ENCODE data around the gene BBS7. TPM values are rescaled to one million over a fixed set of nuclear protein-coding genes. Genes with fewer than 3 reads are reported as not detected.

The BBS7 gene
- total and polyA plus RNA-seq, 2 of the 13 experiments (the other 11 are each of a cell fraction or from before 2014, with no cell fraction given): 9.0 to 15.7 TPM

DNA sequence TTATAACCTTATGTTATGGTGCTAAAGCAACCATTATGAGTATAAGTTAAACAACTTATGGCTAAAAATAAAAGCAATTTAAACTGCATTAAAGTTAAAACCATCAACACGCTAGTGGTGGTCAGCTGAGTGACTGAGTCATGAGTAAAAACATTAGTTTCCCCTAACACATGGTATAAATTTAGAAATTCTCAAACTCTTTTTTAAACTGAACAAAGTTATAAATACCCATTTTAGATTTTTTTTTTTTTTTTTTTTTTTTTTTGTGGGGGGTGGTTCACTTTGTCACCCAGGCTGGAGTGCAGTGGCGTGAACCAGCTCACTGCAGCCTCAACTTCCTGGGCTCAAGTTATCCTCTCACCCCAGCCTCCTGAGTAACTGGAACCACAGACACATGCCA, 5.4 kb upstream of the BBS7 start (continued):
- TF ChIP-seq ZNF451 (CRISPR knock-in tag; IDR thresholded peaks at IDR 0.05): no peak
- TF ChIP-seq, protein P1, sequence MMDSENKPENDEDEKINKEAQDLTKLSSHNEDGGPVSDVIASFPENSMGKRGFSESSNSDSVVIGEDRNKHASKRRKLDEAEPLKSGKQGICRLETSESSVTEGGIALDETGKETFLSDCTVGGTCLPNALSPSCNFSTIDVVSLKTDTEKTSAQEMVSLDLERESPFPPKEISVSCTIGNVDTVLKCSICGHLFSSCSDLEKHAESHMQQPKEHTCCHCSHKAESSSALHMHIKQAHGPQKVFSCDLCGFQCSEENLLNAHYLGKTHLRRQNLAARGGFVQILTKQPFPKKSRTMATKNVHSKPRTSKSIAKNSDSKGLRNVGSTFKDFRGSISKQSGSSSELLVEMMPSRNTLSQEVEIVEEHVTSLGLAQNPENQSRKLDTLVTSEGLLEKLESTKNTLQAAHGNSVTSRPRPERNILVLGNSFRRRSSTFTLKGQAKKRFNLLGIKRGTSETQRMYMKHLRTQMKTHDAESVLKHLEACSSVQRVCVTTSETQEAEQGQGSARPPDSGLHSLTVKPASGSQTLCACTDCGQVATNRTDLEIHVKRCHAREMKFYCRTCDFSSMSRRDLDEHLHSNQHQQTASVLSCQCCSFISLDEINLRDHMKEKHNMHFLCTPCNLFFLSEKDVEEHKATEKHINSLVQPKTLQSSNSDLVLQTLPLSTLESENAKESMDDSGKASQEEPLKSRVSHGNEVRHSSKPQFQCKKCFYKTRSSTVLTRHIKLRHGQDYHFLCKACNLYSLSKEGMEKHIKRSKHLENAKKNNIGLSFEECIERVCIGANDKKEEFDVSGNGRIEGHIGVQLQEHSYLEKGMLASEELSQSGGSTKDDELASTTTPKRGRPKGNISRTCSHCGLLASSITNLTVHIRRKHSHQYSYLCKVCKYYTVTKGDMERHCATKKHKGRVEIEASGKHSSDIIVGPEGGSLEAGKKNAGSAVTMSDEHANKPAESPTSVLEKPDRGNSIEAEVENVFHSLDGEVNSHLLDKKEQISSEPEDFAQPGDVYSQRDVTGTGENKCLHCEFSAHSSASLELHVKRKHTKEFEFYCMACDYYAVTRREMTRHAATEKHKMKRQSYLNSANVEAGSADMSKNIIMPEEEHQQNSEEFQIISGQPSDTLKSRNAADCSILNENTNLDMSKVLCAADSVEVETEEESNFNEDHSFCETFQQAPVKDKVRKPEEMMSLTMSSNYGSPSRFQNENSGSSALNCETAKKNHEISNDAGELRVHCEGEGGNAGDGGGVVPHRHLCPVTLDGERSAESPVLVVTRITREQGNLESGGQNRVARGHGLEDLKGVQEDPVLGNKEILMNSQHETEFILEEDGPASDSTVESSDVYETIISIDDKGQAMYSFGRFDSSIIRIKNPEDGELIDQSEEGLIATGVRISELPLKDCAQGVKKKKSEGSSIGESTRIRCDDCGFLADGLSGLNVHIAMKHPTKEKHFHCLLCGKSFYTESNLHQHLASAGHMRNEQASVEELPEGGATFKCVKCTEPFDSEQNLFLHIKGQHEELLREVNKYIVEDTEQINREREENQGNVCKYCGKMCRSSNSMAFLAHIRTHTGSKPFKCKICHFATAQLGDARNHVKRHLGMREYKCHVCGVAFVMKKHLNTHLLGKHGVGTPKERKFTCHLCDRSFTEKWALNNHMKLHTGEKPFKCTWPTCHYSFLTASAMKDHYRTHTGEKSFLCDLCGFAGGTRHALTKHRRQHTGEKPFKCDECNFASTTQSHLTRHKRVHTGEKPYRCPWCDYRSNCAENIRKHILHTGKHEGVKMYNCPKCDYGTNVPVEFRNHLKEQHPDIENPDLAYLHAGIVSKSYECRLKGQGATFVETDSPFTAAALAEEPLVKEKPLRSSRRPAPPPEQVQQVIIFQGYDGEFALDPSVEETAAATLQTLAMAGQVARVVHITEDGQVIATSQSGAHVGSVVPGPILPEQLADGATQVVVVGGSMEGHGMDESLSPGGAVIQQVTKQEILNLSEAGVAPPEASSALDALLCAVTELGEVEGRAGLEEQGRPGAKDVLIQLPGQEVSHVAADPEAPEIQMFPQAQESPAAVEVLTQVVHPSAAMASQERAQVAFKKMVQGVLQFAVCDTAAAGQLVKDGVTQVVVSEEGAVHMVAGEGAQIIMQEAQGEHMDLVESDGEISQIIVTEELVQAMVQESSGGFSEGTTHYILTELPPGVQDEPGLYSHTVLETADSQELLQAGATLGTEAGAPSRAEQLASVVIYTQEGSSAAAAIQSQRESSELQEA (CRISPR knock-in tag; IDR thresholded peaks at IDR 0.05; ENCODE audit: not compliant biosample characterization): no peak

DNA sequence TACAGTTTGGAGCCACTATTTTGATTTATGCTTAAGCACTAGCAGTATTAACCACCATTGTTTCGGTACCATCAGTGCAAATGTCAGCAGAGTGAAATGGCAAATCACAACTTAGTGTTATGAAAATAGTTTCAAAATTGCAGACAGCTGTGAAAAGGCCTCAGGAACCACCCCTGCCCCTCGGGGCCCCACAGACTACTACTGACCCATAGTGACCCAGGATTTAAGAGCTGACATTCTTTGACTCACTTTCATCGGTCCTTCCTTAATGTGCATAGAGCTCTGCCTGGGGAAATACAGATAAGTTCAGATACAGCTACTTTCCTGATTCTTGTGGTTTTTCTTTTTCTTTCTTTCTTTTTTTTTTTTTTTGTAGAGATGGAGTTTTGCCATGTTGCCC, 3.3 kb upstream of the BBS7 start:
- Histone ChIP-seq H3K27me3 (ENCODE audit: control insufficient read depth in 1 of 2, insufficient read depth in 2 of 2, low read length in 2 of 2) (no peaks in the 10 kb centered on the region; a peak in 1 of 5 replicates), H3K27ac (ENCODE audit: extremely low read length, insufficient read depth, low read length) (no peak overlapping the region), H3K9ac (ENCODE audit: insufficient read depth, low read depth, low read length) (no peak overlapping the region), H3K79me2 (ENCODE audit: insufficient read depth, low read length) (no peaks in the 10 kb centered on the region), H2AFZ (ENCODE audit: low read length) (no peak overlapping the region), H3K4me1 (ENCODE audit: insufficient read depth, low read length) (peaks cover 14% of the 10 kb centered on the region), H3K36me3 (replicated peaks in 1 of 2; ENCODE audit: control insufficient read depth in 1 of 2, insufficient read depth in 2 of 2, low read length in 2 of 2) (no peaks in the 10 kb centered on the region), H3K4me2 (ENCODE audit: low read depth, low read length) (no peak overlapping the region), H3K9me3 (ENCODE audit: low read length) (no peaks in the 10 kb centered on the region), H4K20me1 (ENCODE audit: insufficient read depth, low read length) (no peaks in the 10 kb centered on the region), H3K4me3 (replicated peaks in 1 of 3; ENCODE audit: insufficient read depth in 1 of 3, low read depth in 2 of 3, low read length in 3 of 3) (no peak overlapping the region)
- in situ Hi-C loops (cut with HindIII; ENCODE audit: extremely low pct_ligation_motif_present, low pct_unique_long_range_greater_than_20kb) (no loop called here), intact Hi-C loops (cut with micrococcal nuclease; ENCODE audit: unreplicated experiment) (loop anchor here (5.0 kb wide), 1 partner anchor 176 kb away; the partner anchor contains the start of gene ANXA5)
- no peak for TF ChIP-seq TIGD3 (CRISPR knock-in tag; IDR thresholded peaks at IDR 0.05; ENCODE audit: borderline replicate concordance)
- TF ChIP-seq ZNF546 (CRISPR knock-in tag; conservative IDR thresholded peaks at IDR 0.05): no peak
- no peak for TF ChIP-seq FOXC1 (CRISPR knock-in tag; IDR thresholded peaks at IDR 0.05; ENCODE audit: borderline replicate concordance)
- no peak for TF ChIP-seq XRCC5 (optimal IDR thresholded peaks at IDR 0.05; ENCODE audit: low read length)
- no peak for TF ChIP-seq ATF7 (IDR thresholded peaks at IDR 0.05)
- TF ChIP-seq ATF7 (CRISPR knock-in tag; IDR thresholded peaks at IDR 0.05): no peak
- TF ChIP-seq, protein P2, sequence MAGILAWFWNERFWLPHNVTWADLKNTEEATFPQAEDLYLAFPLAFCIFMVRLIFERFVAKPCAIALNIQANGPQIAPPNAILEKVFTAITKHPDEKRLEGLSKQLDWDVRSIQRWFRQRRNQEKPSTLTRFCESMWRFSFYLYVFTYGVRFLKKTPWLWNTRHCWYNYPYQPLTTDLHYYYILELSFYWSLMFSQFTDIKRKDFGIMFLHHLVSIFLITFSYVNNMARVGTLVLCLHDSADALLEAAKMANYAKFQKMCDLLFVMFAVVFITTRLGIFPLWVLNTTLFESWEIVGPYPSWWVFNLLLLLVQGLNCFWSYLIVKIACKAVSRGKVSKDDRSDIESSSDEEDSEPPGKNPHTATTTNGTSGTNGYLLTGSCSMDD (CRISPR knock-in tag; IDR thresholded peaks at IDR 0.05): no peak
- DNase-seq (ENCODE audit: low spot score) (no peak), ATAC-seq (no peak), FAIRE-seq (no peak)
- POLR2A ChIA-PET: interaction anchor here (0.9 kb wide), 1 partner anchor 1869 kb away, joined by 3 read pairs; no protein-coding TSS in a partner anchor
- CTCF ChIA-PET (ENCODE audit: low intra/inter-chr PET ratio, low total read pairs): no interaction called here
- no TSS peak for BruUV-seq (replicated peaks)
- 0% methylated on average over 3 of the region's 3 CpGs for WGBS (ENCODE audit: low lambda C conversion rate)

Measured in HepG2 (cell line).